22Rv1 (cell line): ENCODE measurements around the gene ACOXL.
"Not testable (repeated sequence)": the region's sequence is repeated elsewhere in the genome, so short reads cannot be mapped to it uniquely, and the experiment has no call there.

ENCODE experiments used
- H3K27ac ChIP-seq: fragments of 450-650 bp; 2 replicates; pipeline ENCODE4 v1.5.1; 2017
- CTCF ChIP-seq: fragments of 450-650 bp; IDR thresholded peaks from 2 replicates; pipeline ENCODE4 v1.5.1; 2017; ENCODE audit warnings: mild to moderate bottlenecking
- ZFX ChIP-seq: fragments of 450-650 bp; IDR thresholded peaks from 2 replicates; pipeline ENCODE4 v1.6.1; 2017; ENCODE audit warnings: antibody characterized with exemption, borderline replicate concordance

The ACOXL gene

GRCh38 chr2:111041398-111042202 lies 309.2 kb downstream of the ACOXL start:
- no peak overlapping the region for H3K27ac ChIP-seq
- TF ChIP-seq CTCF (no peak), ZFX (no peak)

- no peak overlapping the region for H3K27ac ChIP-seq
Measured at GRCh38 chr2:111042261-111042660, 309.9 kb downstream of the ACOXL start.

GRCh38 chr2:111042772-111043771 lies 310.7 kb downstream of the ACOXL start:
- TF ChIP-seq CTCF = no peak
- no peak for TF ChIP-seq ZFX
- H3K27ac ChIP-seq = no peak overlapping the region

More at GRCh38 chr2:111042261-111042660, 309.9 kb downstream of the ACOXL start:
- no peak for TF ChIP-seq CTCF
- no peak for TF ChIP-seq ZFX

- H3K27ac ChIP-seq = no peak overlapping the region
- no peak for TF ChIP-seq ZFX
- TF ChIP-seq CTCF = no peak
Measured at GRCh38 chr2:111044066-111044465, 311.7 kb downstream of the ACOXL start.

- H3K27ac ChIP-seq = not testable (repeated sequence)
Measured at GRCh38 chr2:111045236-111045635, 312.9 kb downstream of the ACOXL start.

GRCh38 chr2:111045771-111046444 lies 313.5 kb downstream of the ACOXL start:
- no peak for TF ChIP-seq ZFX
- no peak for TF ChIP-seq CTCF

GRCh38 chr2:111046670-111047069 lies 314.3 kb downstream of the ACOXL start:
- no peak overlapping the region for H3K27ac ChIP-seq
- no peak for TF ChIP-seq CTCF
- TF ChIP-seq ZFX = no peak

More at GRCh38 chr2:111045771-111046444, 313.5 kb downstream of the ACOXL start:
- H3K27ac ChIP-seq = no peak overlapping the region
